ENCODE measurements around the gene NASP. TPM values are rescaled to one million over a fixed set of nuclear protein-coding genes. Genes with fewer than 3 reads are reported as not detected.
A peak's percentile ranks its signal among the peaks of the same experiment; 100 is the strongest.

NASP gene
- polyA plus RNA-seq (2013, experiment 1 of 2): 219 TPM
- polyA plus RNA-seq (2013, experiment 2 of 2): 255 TPM

DNA sequence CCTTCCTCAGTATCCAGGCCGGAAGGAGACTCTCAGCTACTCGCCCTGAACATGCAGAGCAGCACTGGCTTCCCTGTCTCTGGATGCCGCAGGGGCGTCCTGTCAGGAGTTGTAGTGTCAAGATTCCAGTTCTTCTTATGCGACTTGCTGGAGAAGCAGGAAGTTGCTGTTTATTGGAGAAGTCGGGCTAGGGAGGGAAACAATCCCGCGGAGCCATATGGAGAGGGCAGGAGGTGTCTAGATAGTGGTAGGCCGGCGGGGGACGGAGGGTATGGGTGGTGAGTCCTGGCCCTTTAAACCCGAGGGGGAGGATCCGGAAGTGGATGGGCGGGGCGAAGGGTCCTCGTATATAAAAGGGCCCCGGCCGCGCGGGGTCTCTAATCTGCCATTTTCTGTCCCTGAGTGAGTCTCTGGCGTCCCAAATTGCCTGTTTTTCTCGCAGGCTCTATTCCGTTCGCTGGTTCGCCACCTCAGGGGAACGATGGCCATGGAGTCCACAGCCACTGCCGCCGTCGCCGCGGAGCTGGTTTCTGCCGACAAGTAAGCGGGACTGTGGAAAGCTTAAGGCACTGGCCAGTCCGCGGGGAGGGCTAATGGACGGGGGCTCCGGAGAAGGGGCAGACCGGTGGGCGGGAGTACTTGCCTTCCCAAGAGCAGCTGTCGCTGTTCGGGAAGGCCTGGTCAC, at the start of gene NASP:
TSS of gene NASP (plus strand) at position 376 of the 685 bp plus-strand sequence. CDS start at position 482, 106 bp downstream.
- peak within 1 kb of the TSS; percentile 100 for H3K4me3 ChIP-seq (ENCODE audit: extremely low read depth, insufficient read depth, low read length, poor library complexity, severe bottlenecking)
- H3K4me1 ChIP-seq (ENCODE audit: control insufficient read depth, insufficient read depth, low read length, poor library complexity, severe bottlenecking): no peaks in the 10 kb centered on the region
- peak within 1 kb of the TSS; percentile 99 for H3K27ac ChIP-seq (ENCODE audit: low read depth, low read length, severe bottlenecking)
- peaks cover 18% of the 10 kb centered on the region for H3K36me3 ChIP-seq (ENCODE audit: control insufficient read depth, insufficient read depth, low read length)
- H3K9me3 ChIP-seq (ENCODE audit: control insufficient read depth, low read length): no peaks in the 10 kb centered on the region
- WGBS, 2 experiments (ENCODE audit: insufficient coverage in 2 of 2): 0% methylated on average over 40 of the region's 41 CpGs

- WGBS, 2 experiments (ENCODE audit: insufficient coverage in 2 of 2): 79 to 100% methylated on average over 2 of the region's 6 CpGs
Measured at GRCh38 chr1:45535988-45536766, 47.7 kb upstream of the NASP start.

GRCh38 chr1:45536886-45537285, 47.0 kb upstream of the NASP start:
- no peaks in the 10 kb centered on the region for H3K9me3 ChIP-seq (ENCODE audit: control insufficient read depth, low read length)
- H3K36me3 ChIP-seq (ENCODE audit: control insufficient read depth, insufficient read depth, low read length): no peaks in the 10 kb centered on the region
- no peak overlapping the region for H3K27ac ChIP-seq (ENCODE audit: low read depth, low read length, severe bottlenecking)
- no peak overlapping the region for H3K4me3 ChIP-seq (ENCODE audit: extremely low read depth, insufficient read depth, low read length, poor library complexity, severe bottlenecking)
- 62 to 70% methylated on average over 4 of the region's 4 CpGs for WGBS, 2 experiments (ENCODE audit: insufficient coverage in 2 of 2)
- H3K4me1 ChIP-seq (ENCODE audit: control insufficient read depth, insufficient read depth, low read length, poor library complexity, severe bottlenecking): no peaks in the 10 kb centered on the region

More at GRCh38 chr1:45535988-45536766, 47.7 kb upstream of the NASP start:
- no peaks in the 10 kb centered on the region for H3K36me3 ChIP-seq (ENCODE audit: control insufficient read depth, insufficient read depth, low read length)
- H3K4me1 ChIP-seq (ENCODE audit: control insufficient read depth, insufficient read depth, low read length, poor library complexity, severe bottlenecking): no peaks in the 10 kb centered on the region
- no peaks in the 10 kb centered on the region for H3K9me3 ChIP-seq (ENCODE audit: control insufficient read depth, low read length)
- no peak overlapping the region for H3K27ac ChIP-seq (ENCODE audit: low read depth, low read length, severe bottlenecking)
- no peak overlapping the region for H3K4me3 ChIP-seq (ENCODE audit: extremely low read depth, insufficient read depth, low read length, poor library complexity, severe bottlenecking)

GRCh38 chr1:45541193-45541592, 42.6 kb upstream of the NASP start:
- no peaks in the 10 kb centered on the region for H3K4me1 ChIP-seq (ENCODE audit: control insufficient read depth, insufficient read depth, low read length, poor library complexity, severe bottlenecking)
- whole genome bisulfite sequencing, 2 experiments (ENCODE audit: insufficient coverage in 2 of 2): no CpG with 5 or more reads among the region's 1 CpG
- H3K36me3 ChIP-seq (ENCODE audit: control insufficient read depth, insufficient read depth, low read length): no peaks in the 10 kb centered on the region
- no peaks in the 10 kb centered on the region for H3K9me3 ChIP-seq (ENCODE audit: control insufficient read depth, low read length)
- H3K27ac ChIP-seq (ENCODE audit: low read depth, low read length, severe bottlenecking): no peak overlapping the region
- no peak overlapping the region for H3K4me3 ChIP-seq (ENCODE audit: extremely low read depth, insufficient read depth, low read length, poor library complexity, severe bottlenecking)

GRCh38 chr1:45542591-45542990, 41.2 kb upstream of the NASP start:
- no peak overlapping the region for H3K27ac ChIP-seq (ENCODE audit: low read depth, low read length, severe bottlenecking)
- no peaks in the 10 kb centered on the region for H3K36me3 ChIP-seq (ENCODE audit: control insufficient read depth, insufficient read depth, low read length)
- no peaks in the 10 kb centered on the region for H3K9me3 ChIP-seq (ENCODE audit: control insufficient read depth, low read length)
- no peaks in the 10 kb centered on the region for H3K4me1 ChIP-seq (ENCODE audit: control insufficient read depth, insufficient read depth, low read length, poor library complexity, severe bottlenecking)
- 88 to 100% methylated on average over 1 to 3 of the region's 4 CpGs for WGBS, 2 experiments (ENCODE audit: insufficient coverage in 2 of 2)
- H3K4me3 ChIP-seq (ENCODE audit: extremely low read depth, insufficient read depth, low read length, poor library complexity, severe bottlenecking): no peak overlapping the region

DNA sequence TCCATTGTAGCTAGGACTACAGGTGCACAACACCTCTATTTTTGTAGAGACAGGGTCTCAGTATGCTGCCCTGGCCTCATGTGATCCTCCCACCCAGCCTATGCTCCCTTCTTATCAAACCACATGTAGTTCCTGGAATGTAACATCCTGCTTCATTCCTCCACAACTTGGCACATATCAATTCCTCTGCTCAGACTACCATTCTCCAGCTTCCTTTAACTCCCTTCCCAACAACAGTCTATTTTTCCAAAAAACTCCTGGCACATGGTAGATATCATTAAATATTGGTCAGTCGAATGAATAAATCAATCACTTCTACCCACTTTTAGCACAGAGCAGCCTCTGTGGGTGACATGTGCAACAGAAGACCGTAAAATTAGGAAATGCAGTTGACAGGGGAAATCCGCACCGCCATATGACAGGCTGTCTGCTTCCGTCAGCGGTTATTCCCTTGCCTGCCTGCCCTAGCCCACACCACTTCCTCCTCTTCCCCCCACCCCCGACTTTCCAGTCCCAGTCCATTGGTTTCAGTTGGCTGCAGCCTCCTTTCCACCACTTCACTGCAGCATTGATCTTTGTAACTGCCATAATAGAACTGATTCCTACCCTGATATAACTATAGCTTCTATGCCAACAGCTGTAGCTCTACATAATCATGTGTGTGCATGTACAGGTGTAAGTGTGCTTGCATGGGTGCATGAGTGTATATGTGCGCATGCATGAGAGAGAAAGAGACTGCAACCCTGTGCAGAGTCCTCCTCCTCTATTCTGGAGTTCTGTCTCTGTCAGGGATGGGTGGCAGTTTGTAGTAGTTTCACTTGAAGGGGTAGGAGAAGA, 40.0 kb upstream of the NASP start:
- H3K9me3 ChIP-seq (ENCODE audit: control insufficient read depth, low read length): no peaks in the 10 kb centered on the region
- no peaks in the 10 kb centered on the region for H3K4me1 ChIP-seq (ENCODE audit: control insufficient read depth, insufficient read depth, low read length, poor library complexity, severe bottlenecking)
- H3K4me3 ChIP-seq (ENCODE audit: extremely low read depth, insufficient read depth, low read length, poor library complexity, severe bottlenecking): no peak overlapping the region
- no peaks in the 10 kb centered on the region for H3K36me3 ChIP-seq (ENCODE audit: control insufficient read depth, insufficient read depth, low read length)
- 73 to 78% methylated on average over 6 to 7 of the region's 8 CpGs for WGBS, 2 experiments (ENCODE audit: insufficient coverage in 2 of 2)
- H3K27ac ChIP-seq (ENCODE audit: low read depth, low read length, severe bottlenecking): no peak overlapping the region

DNA sequence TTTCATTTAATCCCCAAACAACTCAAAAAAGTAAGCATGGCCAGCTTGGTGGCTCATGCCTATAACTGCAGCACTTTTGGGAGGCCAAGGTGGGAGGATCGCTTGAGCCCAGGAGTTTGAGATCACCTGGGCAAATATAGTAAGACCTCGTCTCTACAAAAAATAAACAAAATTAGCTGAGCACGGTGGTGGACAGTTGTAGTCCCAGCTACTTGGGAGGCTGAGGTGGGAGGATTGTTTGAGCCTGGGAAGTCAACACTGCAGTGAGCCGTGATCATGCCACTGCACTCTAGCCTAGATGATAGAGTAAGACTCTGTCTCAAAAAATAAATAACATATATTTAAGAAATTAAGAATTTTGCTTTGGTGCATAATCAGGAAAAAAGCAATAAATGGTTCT, 39.3 kb upstream of the NASP start:
- whole genome bisulfite sequencing, 2 experiments (ENCODE audit: insufficient coverage in 2 of 2): 100% methylated on average over 1 of the region's 4 CpGs
- Histone ChIP-seq H3K27ac (ENCODE audit: low read depth, low read length, severe bottlenecking) (no peak overlapping the region), H3K36me3 (ENCODE audit: control insufficient read depth, insufficient read depth, low read length) (no peaks in the 10 kb centered on the region), H3K4me1 (ENCODE audit: control insufficient read depth, insufficient read depth, low read length, poor library complexity, severe bottlenecking) (no peaks in the 10 kb centered on the region), H3K9me3 (ENCODE audit: control insufficient read depth, low read length) (no peaks in the 10 kb centered on the region), H3K4me3 (ENCODE audit: extremely low read depth, insufficient read depth, low read length, poor library complexity, severe bottlenecking) (no peak overlapping the region)

DNA sequence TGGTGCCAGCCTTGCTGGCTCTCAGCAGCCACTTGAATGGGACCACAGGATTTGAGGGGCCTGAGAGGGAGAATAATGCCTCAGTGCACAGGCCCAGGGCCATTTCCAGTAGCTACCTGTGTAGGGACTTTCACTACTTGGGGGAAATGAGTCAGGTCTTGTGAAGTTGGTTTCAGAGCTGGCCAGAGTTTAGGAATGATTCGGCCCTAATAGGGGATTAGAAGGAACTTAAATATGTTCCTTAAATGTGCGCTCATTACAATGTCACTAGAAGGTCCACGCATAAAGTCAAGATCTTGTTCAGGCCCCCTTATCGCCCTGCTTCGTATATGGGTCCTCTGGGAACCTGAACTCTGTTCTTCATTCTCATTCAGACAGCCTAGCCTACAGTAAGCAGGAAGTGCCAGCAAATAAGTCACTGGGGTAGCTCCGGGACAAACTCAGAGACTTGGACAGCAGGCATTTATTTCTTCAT, 38.8 kb upstream of the NASP start:
- Histone ChIP-seq H3K27ac (ENCODE audit: low read depth, low read length, severe bottlenecking) (no peak overlapping the region), H3K9me3 (ENCODE audit: control insufficient read depth, low read length) (no peaks in the 10 kb centered on the region), H3K4me1 (ENCODE audit: control insufficient read depth, insufficient read depth, low read length, poor library complexity, severe bottlenecking) (no peaks in the 10 kb centered on the region), H3K36me3 (ENCODE audit: control insufficient read depth, insufficient read depth, low read length) (no peaks in the 10 kb centered on the region), H3K4me3 (ENCODE audit: extremely low read depth, insufficient read depth, low read length, poor library complexity, severe bottlenecking) (no peak overlapping the region)
- 69 to 74% methylated on average over 5 to 6 of the region's 6 CpGs for WGBS, 2 experiments (ENCODE audit: insufficient coverage in 2 of 2)

- Histone ChIP-seq H3K4me3 (ENCODE audit: extremely low read depth, insufficient read depth, low read length, poor library complexity, severe bottlenecking) (no peak overlapping the region), H3K9me3 (ENCODE audit: control insufficient read depth, low read length) (no peaks in the 10 kb centered on the region), H3K4me1 (ENCODE audit: control insufficient read depth, insufficient read depth, low read length, poor library complexity, severe bottlenecking) (no peaks in the 10 kb centered on the region), H3K36me3 (ENCODE audit: control insufficient read depth, insufficient read depth, low read length) (no peaks in the 10 kb centered on the region), H3K27ac (ENCODE audit: low read depth, low read length, severe bottlenecking) (no peak overlapping the region)
- 92 to 100% methylated on average over 4 of the region's 7 CpGs for WGBS, 2 experiments (ENCODE audit: insufficient coverage in 2 of 2)
Measured at GRCh38 chr1:45545553-45546310, 38.1 kb upstream of the NASP start.

Measured in mesodermal cell (in vitro differentiated cells).